ENCODE results near the gene TRIM10. TPM values are rescaled to one million over a fixed set of nuclear protein-coding genes. Genes with fewer than 3 reads are reported as not detected.
A peak's percentile ranks its signal among the peaks of the same experiment; 100 is the strongest.
"Not testable (repeated sequence)": the region's sequence is repeated elsewhere in the genome, so short reads cannot be mapped to it uniquely, and the experiment has no call there.

The TRIM10 gene
- polyA plus RNA-seq, 4 donors = 1.4 to 6.4 (median 5.4) TPM

- Histone ChIP-seq H3K27ac (ENCODE audit: low read depth in 1 of 3, low read length in 2 of 3) (peak overlapping the region in 1 of 3 donors; percentile 81), H3K36me3 (ENCODE audit: control insufficient read depth in 3 of 3, insufficient read depth in 2 of 3, low read depth in 1 of 3, low read length in 3 of 3) (peaks cover 0 to 12% (median 2%) of the 10 kb centered on the region in 3 donors), H3K4me1 (ENCODE audit: control insufficient read depth in 3 of 3, insufficient read depth in 2 of 3, low read depth in 1 of 3, low read length in 2 of 3) (peaks cover 1 to 17% (median 4%) of the 10 kb centered on the region in 3 donors), H3K4me3 (ENCODE audit: low read depth in 1 of 3, low read length in 3 of 3) (no peak overlapping the region), H3K27me3 (ENCODE audit: control insufficient read depth in 3 of 3, insufficient read depth in 3 of 3, low read length in 3 of 3) (peaks cover 0 to 8% (median 0%) of the 10 kb centered on the region in 3 donors), H3K9me3 (ENCODE audit: control insufficient read depth in 2 of 2, insufficient read depth in 1 of 2, low read depth in 1 of 2, low read length in 1 of 2) (no peaks in the 10 kb centered on the region)
- FAIRE-seq (no peak), DNase-seq (peak in 1 of 2 donors; percentile 48)
- WGBS, 3 donors = 49 to 64% (median 63%) methylated on average over 6 of the region's 6 CpGs
Observed at GRCh38 chr6:30144811-30145210, 16.2 kb downstream of the TRIM10 start.

GRCh38 chr6:30143780-30144179 is 17.2 kb downstream of the TRIM10 start:
- Histone ChIP-seq H3K36me3 (ENCODE audit: control insufficient read depth in 3 of 3, insufficient read depth in 2 of 3, low read depth in 1 of 3, low read length in 3 of 3) (peaks cover 0 to 12% (median 2%) of the 10 kb centered on the region in 3 donors), H3K4me1 (ENCODE audit: control insufficient read depth in 3 of 3, insufficient read depth in 2 of 3, low read depth in 1 of 3, low read length in 2 of 3) (peaks cover 1 to 18% (median 4%) of the 10 kb centered on the region in 3 donors), H3K4me3 (ENCODE audit: low read depth in 1 of 3, low read length in 3 of 3) (no peak overlapping the region), H3K9me3 (ENCODE audit: control insufficient read depth in 2 of 2, insufficient read depth in 1 of 2, low read depth in 1 of 2, low read length in 1 of 2) (no peaks in the 10 kb centered on the region), H3K27ac (ENCODE audit: low read depth in 1 of 3, low read length in 2 of 3) (peak overlapping the region in 1 of 3 donors; percentile 81), H3K27me3 (ENCODE audit: control insufficient read depth in 3 of 3, insufficient read depth in 3 of 3, low read length in 3 of 3) (peaks cover 0 to 8% (median 0%) of the 10 kb centered on the region in 3 donors)
- no peak for FAIRE-seq
- peak; percentile 71 to 90 for DNase-seq
- WGBS, 3 donors = 16 to 52% (median 18%) methylated on average over 2 of the region's 2 CpGs

GRCh38 chr6:30142665-30143064 is 18.3 kb downstream of the TRIM10 start:
- no peak for FAIRE-seq
- H3K9me3 ChIP-seq (ENCODE audit: control insufficient read depth in 2 of 2, insufficient read depth in 1 of 2, low read depth in 1 of 2, low read length in 1 of 2) = no peaks in the 10 kb centered on the region

GRCh38 chr6:30140240-30140639 is 20.8 kb downstream of the TRIM10 start:
- not testable (repeated sequence) for DNase-seq; H3K27ac ChIP-seq (ENCODE audit: low read depth in 1 of 3, low read length in 2 of 3); H3K27me3 ChIP-seq (ENCODE audit: control insufficient read depth in 3 of 3, insufficient read depth in 3 of 3, low read length in 3 of 3); H3K9me3 ChIP-seq (ENCODE audit: control insufficient read depth in 2 of 2, insufficient read depth in 1 of 2, low read depth in 1 of 2, low read length in 1 of 2); FAIRE-seq; H3K4me3 ChIP-seq (ENCODE audit: low read depth in 1 of 3, low read length in 3 of 3); H3K36me3 ChIP-seq (ENCODE audit: control insufficient read depth in 3 of 3, insufficient read depth in 2 of 3, low read depth in 1 of 3, low read length in 3 of 3)
- WGBS, 3 donors = 84 to 91% (median 90%) methylated on average over 8 of the region's 8 CpGs
- H3K4me1 ChIP-seq (ENCODE audit: control insufficient read depth in 3 of 3, insufficient read depth in 2 of 3, low read depth in 1 of 3, low read length in 2 of 3) = peaks cover 1 to 37% (median 5%) of the 10 kb centered on the region in 3 donors

More at GRCh38 chr6:30142665-30143064, 18.3 kb downstream of the TRIM10 start:
- WGBS, 3 donors = 65 to 76% (median 68%) methylated on average over 3 of the region's 3 CpGs
- Histone ChIP-seq H3K4me1 (ENCODE audit: control insufficient read depth in 3 of 3, insufficient read depth in 2 of 3, low read depth in 1 of 3, low read length in 2 of 3) (peaks cover 1 to 22% (median 4%) of the 10 kb centered on the region in 3 donors), H3K27me3 (ENCODE audit: control insufficient read depth in 3 of 3, insufficient read depth in 3 of 3, low read length in 3 of 3) (peaks cover 0 to 8% (median 0%) of the 10 kb centered on the region in 3 donors), H3K4me3 (ENCODE audit: low read depth in 1 of 3, low read length in 3 of 3) (no peak overlapping the region), H3K27ac (ENCODE audit: low read depth in 1 of 3, low read length in 2 of 3) (no peak overlapping the region), H3K36me3 (ENCODE audit: control insufficient read depth in 3 of 3, insufficient read depth in 2 of 3, low read depth in 1 of 3, low read length in 3 of 3) (peaks cover 0 to 9% (median under 1%) of the 10 kb centered on the region in 3 donors)
- DNase-seq = no peak

- 71 to 78% (median 72%) methylated on average over 11 of the region's 11 CpGs for WGBS, 3 donors
- Histone ChIP-seq H3K27me3 (ENCODE audit: control insufficient read depth in 3 of 3, insufficient read depth in 3 of 3, low read length in 3 of 3) (peaks cover 0 to 7% (median 0%) of the 10 kb centered on the region in 3 donors), H3K27ac (ENCODE audit: low read depth in 1 of 3, low read length in 2 of 3) (peak overlapping the region in 2 of 3 donors; percentile 75 to 77), H3K9me3 (ENCODE audit: control insufficient read depth in 2 of 2, insufficient read depth in 1 of 2, low read depth in 1 of 2, low read length in 1 of 2) (peaks cover 0 to 2% of the 10 kb centered on the region in 2 donors), H3K36me3 (ENCODE audit: control insufficient read depth in 3 of 3, insufficient read depth in 2 of 3, low read depth in 1 of 3, low read length in 3 of 3) (no peaks in the 10 kb centered on the region), H3K4me3 (ENCODE audit: low read depth in 1 of 3, low read length in 3 of 3) (peak overlapping the region in 2 of 3 donors; percentile 17 to 44), H3K4me1 (ENCODE audit: control insufficient read depth in 3 of 3, insufficient read depth in 2 of 3, low read depth in 1 of 3, low read length in 2 of 3) (peaks cover 0 to 39% (median 3%) of the 10 kb centered on the region in 3 donors)
- FAIRE-seq (no peak), DNase-seq (no peak)
Observed at GRCh38 chr6:30136570-30137286, 24.3 kb downstream of the TRIM10 start.

- H3K27me3 ChIP-seq (ENCODE audit: control insufficient read depth in 3 of 3, insufficient read depth in 3 of 3, low read length in 3 of 3) = peaks cover 0 to 3% (median 0%) of the 10 kb centered on the region in 3 donors
- WGBS, 3 donors = 20 to 56% (median 25%) methylated on average over 4 of the region's 4 CpGs
- peaks cover 0 to 47% (median 3%) of the 10 kb centered on the region in 3 donors for H3K4me1 ChIP-seq (ENCODE audit: control insufficient read depth in 3 of 3, insufficient read depth in 2 of 3, low read depth in 1 of 3, low read length in 2 of 3)
Observed at GRCh38 chr6:30135757-30136156, 25.3 kb downstream of the TRIM10 start, which contains the start of gene TRIM40. TSS of gene TRIM40 (plus strand) at chr6:30136140. CDS start at chr6:30137037, 897 bp downstream.

GRCh38 chr6:30135147-30135546 is 25.9 kb downstream of the TRIM10 start:
- FAIRE-seq (no peak), DNase-seq (no peak)
- H3K9me3 ChIP-seq (ENCODE audit: control insufficient read depth in 2 of 2, insufficient read depth in 1 of 2, low read depth in 1 of 2, low read length in 1 of 2) = peaks cover 0 to 2% of the 10 kb centered on the region in 2 donors
- no peak overlapping the region for H3K4me3 ChIP-seq (ENCODE audit: low read depth in 1 of 3, low read length in 3 of 3)
- peak overlapping the region in 1 of 3 donors; percentile 77 for H3K27ac ChIP-seq (ENCODE audit: low read depth in 1 of 3, low read length in 2 of 3)
- peaks cover 0 to 53% (median 6%) of the 10 kb centered on the region in 3 donors for H3K4me1 ChIP-seq (ENCODE audit: control insufficient read depth in 3 of 3, insufficient read depth in 2 of 3, low read depth in 1 of 3, low read length in 2 of 3)
- WGBS, 3 donors = 67 to 83% (median 77%) methylated on average over 2 of the region's 2 CpGs
- H3K36me3 ChIP-seq (ENCODE audit: control insufficient read depth in 3 of 3, insufficient read depth in 2 of 3, low read depth in 1 of 3, low read length in 3 of 3) = no peaks in the 10 kb centered on the region
- peaks cover 0 to 3% (median 0%) of the 10 kb centered on the region in 3 donors for H3K27me3 ChIP-seq (ENCODE audit: control insufficient read depth in 3 of 3, insufficient read depth in 3 of 3, low read length in 3 of 3)

More at GRCh38 chr6:30135757-30136156, 25.3 kb downstream of the TRIM10 start, which contains the start of gene TRIM40:
- H3K4me3 ChIP-seq (ENCODE audit: low read depth in 1 of 3, low read length in 3 of 3) = peak within 1 kb of the TSS in 2 of 3 donors; percentile 17 to 44
- peaks cover 0 to 2% of the 10 kb centered on the region in 2 donors for H3K9me3 ChIP-seq (ENCODE audit: control insufficient read depth in 2 of 2, insufficient read depth in 1 of 2, low read depth in 1 of 2, low read length in 1 of 2)
- DNase-seq (peak; percentile 91 to 95), FAIRE-seq (no peak)
- H3K27ac ChIP-seq (ENCODE audit: low read depth in 1 of 3, low read length in 2 of 3) = peak within 1 kb of the TSS; percentile 75 to 77 (median 75)
- H3K36me3 ChIP-seq (ENCODE audit: control insufficient read depth in 3 of 3, insufficient read depth in 2 of 3, low read depth in 1 of 3, low read length in 3 of 3) = no peaks in the 10 kb centered on the region

GRCh38 chr6:30131947-30132497 is 29.0 kb downstream of the TRIM10 start:
- Histone ChIP-seq H3K4me1 (ENCODE audit: control insufficient read depth in 3 of 3, insufficient read depth in 2 of 3, low read depth in 1 of 3, low read length in 2 of 3) (peaks cover 0 to 63% (median 10%) of the 10 kb centered on the region in 3 donors), H3K9me3 (ENCODE audit: control insufficient read depth in 2 of 2, insufficient read depth in 1 of 2, low read depth in 1 of 2, low read length in 1 of 2) (peaks cover 0 to 2% of the 10 kb centered on the region in 2 donors), H3K27me3 (ENCODE audit: control insufficient read depth in 3 of 3, insufficient read depth in 3 of 3, low read length in 3 of 3) (peaks cover 0 to 17% (median 4%) of the 10 kb centered on the region in 3 donors), H3K4me3 (ENCODE audit: low read depth in 1 of 3, low read length in 3 of 3) (no peak overlapping the region), H3K36me3 (ENCODE audit: control insufficient read depth in 3 of 3, insufficient read depth in 2 of 3, low read depth in 1 of 3, low read length in 3 of 3) (no peaks in the 10 kb centered on the region), H3K27ac (ENCODE audit: low read depth in 1 of 3, low read length in 2 of 3) (peak overlapping the region in 1 of 3 donors; percentile 42)
- WGBS, 3 donors = 64 to 76% (median 71%) methylated on average over 2 of the region's 2 CpGs
- DNase-seq = no peak
- FAIRE-seq = no peak

Data from small intestine (tissue), 7 donors.